T follicular helper cell (primary cell): ENCODE data around the gene CNGB1.
A peak's percentile ranks its signal among the peaks of the same experiment; 100 is the strongest.
"Not testable (repeated sequence)": the region's sequence is repeated elsewhere in the genome, so short reads cannot be mapped to it uniquely, and the experiment has no call there.

Experiments
- DNase-seq: peaks from one replicate; pipeline ENCODE4 v3.0.0-alpha.2; 2020; ENCODE audit warnings: low read depth
- total RNA-seq, 2 experiments: gene quantifications; one replicate each; lab custom pipeline; 2026; lab: John Stamatoyannopoulos, UW

Gene CNGB1
- total RNA-seq, result 0 to 0.06 reads per million in 2 experiments

GRCh38 chr16:57970970-57971369 is at the start of gene CNGB1:
Gene CNGB1, minus strand, starts transcription at chr16:57971128. Its CDS starts 3,842 bp downstream, at chr16:57967286.
- no peak for DNase-seq

- no peak for DNase-seq
These were observed 49.1 kb upstream of the CNGB1 start for GRCh38 chr16:58019866-58020538.

- DNase-seq, result no peak
These were observed 47.9 kb upstream of the CNGB1 start for GRCh38 chr16:58018803-58019202.

GRCh38 chr16:58016840-58017446 is 46.0 kb upstream of the CNGB1 start:
- DNase-seq, result no peak

GRCh38 chr16:58013201-58013956 is 42.5 kb upstream of the CNGB1 start:
- DNase-seq, result no peak

- DNase-seq, result no peak
These were observed 41.6 kb upstream of the CNGB1 start for GRCh38 chr16:58012481-58012880.

- DNase-seq, result no peak
These were observed 40.7 kb upstream of the CNGB1 start for GRCh38 chr16:58011652-58012051.

GRCh38 chr16:58010886-58011285 is 40.0 kb upstream of the CNGB1 start:
- no peak for DNase-seq

- DNase-seq, result no peak
These were observed 39.0 kb upstream of the CNGB1 start for GRCh38 chr16:58009856-58010416.

- DNase-seq, result not testable (repeated sequence)
These were observed 33.8 kb upstream of the CNGB1 start for GRCh38 chr16:58004736-58005135.

GRCh38 chr16:58002936-58003335 is 32.0 kb upstream of the CNGB1 start:
- DNase-seq, result no peak

- no peak for DNase-seq
These were observed 31.5 kb upstream of the CNGB1 start for GRCh38 chr16:58002416-58002800.

GRCh38 chr16:58001781-58002415 is 31.0 kb upstream of the CNGB1 start:
- DNase-seq, result no peak

GRCh38 chr16:58000706-58001676 is 30.1 kb upstream of the CNGB1 start, which contains the start of gene USB1:
Gene USB1, plus strand, starts transcription at chr16:58001407. Its CDS starts 77 bp downstream, at chr16:58001484.
- peak; percentile 74 for DNase-seq

GRCh38 chr16:57999971-58000705 is 29.2 kb upstream of the CNGB1 start, which contains the start of gene ZNF319:
Gene ZNF319, minus strand, starts transcription at chr16:58000672. Its CDS starts 2,407 bp downstream, at chr16:57998265.
- DNase-seq, result no peak

GRCh38 chr16:57999366-57999970 is 28.5 kb upstream of the CNGB1 start:
- DNase-seq, result no peak

GRCh38 chr16:57998992-57999365 is 28.1 kb upstream of the CNGB1 start:
- DNase-seq, result no peak

- peak; percentile 25 for DNase-seq
These were observed 27.6 kb upstream of the CNGB1 start for GRCh38 chr16:57998486-57998885.

- DNase-seq, result no peak
These were observed 26.8 kb upstream of the CNGB1 start for GRCh38 chr16:57997528-57998265.
